Transverse colon (tissue), 4 donors: Measurements from ENCODE around the gene SEC14L6.

Experiments used
- EP300 ChIP-seq: sonication (generic); formaldehyde crosslinking; IDR thresholded peaks from one replicate; pipeline ENCODE4 v1.6.1; 2017; ENCODE audit warnings: antibody characterized with exemption, low read depth
- POLR2A ChIP-seq: fragments of 450-650 bp; IDR thresholded peaks from one replicate; pipeline ENCODE4 v1.6.1; 2016; ENCODE audit warnings: antibody characterized with exemption, mild to moderate bottlenecking, moderate library complexity
- POLR2AphosphoS5 ChIP-seq, 3 donors: sonication (generic); formaldehyde crosslinking; IDR thresholded peaks; one replicate each; pipeline ENCODE4 v1.6.1; 2016; ENCODE audit warnings: antibody characterized with exemption in 3 of 3
- TF ChIP-seq, protein P1 (sequence below), 5 experiments: fragments of 200-600 bp in 3 of 5; fragments of 450-650 bp in 2 of 5; sonication (generic) in 3 of 5; IDR thresholded peaks; 1 replicate in 2 of 5; 2 replicates in 3 of 5; pipeline ENCODE4 v1.5.1; 2016 to 2017; ENCODE audit warnings: antibody characterized with exemption in 5 of 5, inconsistent platforms in 3 of 5, mild to moderate bottlenecking in 2 of 5, moderate library complexity in 1 of 5

DNA sequence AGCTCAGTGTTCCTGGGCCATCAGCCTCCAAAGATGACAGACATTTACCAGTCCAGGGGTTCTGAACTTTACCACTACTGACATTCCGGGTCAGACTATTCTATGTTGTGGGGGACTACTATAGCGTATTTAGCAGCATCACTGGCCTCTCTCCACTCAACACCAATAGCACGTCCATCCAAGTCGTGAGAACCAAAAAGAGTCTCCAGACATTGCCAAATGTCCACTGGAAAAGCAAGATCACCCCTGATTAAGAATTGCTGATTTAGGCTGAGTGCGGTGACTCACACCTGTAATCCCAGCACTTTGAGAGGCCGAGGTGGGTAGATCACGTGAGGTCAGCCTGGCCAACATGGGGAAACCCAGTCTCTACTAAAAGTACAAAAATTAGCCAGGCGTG lies 39.9 kb upstream of the SEC14L6 start:
- TF ChIP-seq, protein P1, sequence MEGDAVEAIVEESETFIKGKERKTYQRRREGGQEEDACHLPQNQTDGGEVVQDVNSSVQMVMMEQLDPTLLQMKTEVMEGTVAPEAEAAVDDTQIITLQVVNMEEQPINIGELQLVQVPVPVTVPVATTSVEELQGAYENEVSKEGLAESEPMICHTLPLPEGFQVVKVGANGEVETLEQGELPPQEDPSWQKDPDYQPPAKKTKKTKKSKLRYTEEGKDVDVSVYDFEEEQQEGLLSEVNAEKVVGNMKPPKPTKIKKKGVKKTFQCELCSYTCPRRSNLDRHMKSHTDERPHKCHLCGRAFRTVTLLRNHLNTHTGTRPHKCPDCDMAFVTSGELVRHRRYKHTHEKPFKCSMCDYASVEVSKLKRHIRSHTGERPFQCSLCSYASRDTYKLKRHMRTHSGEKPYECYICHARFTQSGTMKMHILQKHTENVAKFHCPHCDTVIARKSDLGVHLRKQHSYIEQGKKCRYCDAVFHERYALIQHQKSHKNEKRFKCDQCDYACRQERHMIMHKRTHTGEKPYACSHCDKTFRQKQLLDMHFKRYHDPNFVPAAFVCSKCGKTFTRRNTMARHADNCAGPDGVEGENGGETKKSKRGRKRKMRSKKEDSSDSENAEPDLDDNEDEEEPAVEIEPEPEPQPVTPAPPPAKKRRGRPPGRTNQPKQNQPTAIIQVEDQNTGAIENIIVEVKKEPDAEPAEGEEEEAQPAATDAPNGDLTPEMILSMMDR (IDR thresholded peaks at IDR 0.05) = no peak
- TF ChIP-seq EP300 (no peak), POLR2A (no peak), POLR2AphosphoS5 (IDR thresholded peaks at IDR 0.05) (no peak)
